ENCODE data around the gene DNALI1. TPM values are rescaled to one million over a fixed set of nuclear protein-coding genes. Genes with fewer than 3 reads are reported as not detected.

The DNALI1 gene
- total RNA-seq, 1 experiment from 2014 or later: not detected

DNA sequence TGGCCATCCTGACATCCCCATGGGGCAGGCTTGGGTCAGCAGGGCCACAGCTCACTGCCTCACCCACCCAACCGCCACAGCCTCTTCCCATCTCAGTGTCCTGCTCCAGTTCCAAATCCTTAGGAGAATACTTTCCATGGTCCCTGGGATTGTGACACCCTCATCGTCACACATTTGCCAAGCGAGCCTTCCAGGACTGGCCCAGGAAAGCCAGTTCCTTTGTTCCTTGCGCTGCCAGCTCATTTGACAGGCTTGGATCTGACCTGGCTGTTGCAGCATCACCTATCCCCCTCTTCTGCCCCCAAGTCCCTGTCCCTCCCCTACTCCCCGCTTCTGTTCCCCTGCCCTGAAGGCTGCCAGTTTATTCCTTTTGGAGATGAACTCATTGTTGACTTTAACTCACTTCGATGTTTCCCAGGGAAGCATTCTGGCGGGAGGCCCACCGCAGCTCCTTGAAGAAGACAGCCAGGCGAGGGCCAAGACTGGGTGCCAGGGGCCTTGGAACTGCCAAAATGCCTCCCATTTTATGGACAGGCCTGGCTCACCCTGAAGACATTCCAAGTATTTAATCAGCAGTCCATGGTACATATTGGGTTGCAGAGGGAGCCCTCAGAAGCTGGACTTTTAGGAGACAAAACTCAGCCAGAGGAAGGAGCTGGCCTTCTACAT, 49.2 kb downstream of the DNALI1 start:
- H3K4me2 ChIP-seq (ENCODE audit: low read length): no peak overlapping the region
- H3K9ac ChIP-seq (ENCODE audit: low read length): no peak overlapping the region
- H3K4me3 ChIP-seq (ENCODE audit: low read length): no peak overlapping the region
- CTCF ChIA-PET: no interaction called here
- TF ChIP-seq EZH2 (IDR thresholded peaks at IDR 0.05; ENCODE audit: low read length, unreplicated experiment): no peak
- TF ChIP-seq EZH2phosphoT487 (IDR thresholded peaks at IDR 0.05; ENCODE audit: borderline replicate concordance, low read length): no peak
- TF ChIP-seq, protein P1, sequence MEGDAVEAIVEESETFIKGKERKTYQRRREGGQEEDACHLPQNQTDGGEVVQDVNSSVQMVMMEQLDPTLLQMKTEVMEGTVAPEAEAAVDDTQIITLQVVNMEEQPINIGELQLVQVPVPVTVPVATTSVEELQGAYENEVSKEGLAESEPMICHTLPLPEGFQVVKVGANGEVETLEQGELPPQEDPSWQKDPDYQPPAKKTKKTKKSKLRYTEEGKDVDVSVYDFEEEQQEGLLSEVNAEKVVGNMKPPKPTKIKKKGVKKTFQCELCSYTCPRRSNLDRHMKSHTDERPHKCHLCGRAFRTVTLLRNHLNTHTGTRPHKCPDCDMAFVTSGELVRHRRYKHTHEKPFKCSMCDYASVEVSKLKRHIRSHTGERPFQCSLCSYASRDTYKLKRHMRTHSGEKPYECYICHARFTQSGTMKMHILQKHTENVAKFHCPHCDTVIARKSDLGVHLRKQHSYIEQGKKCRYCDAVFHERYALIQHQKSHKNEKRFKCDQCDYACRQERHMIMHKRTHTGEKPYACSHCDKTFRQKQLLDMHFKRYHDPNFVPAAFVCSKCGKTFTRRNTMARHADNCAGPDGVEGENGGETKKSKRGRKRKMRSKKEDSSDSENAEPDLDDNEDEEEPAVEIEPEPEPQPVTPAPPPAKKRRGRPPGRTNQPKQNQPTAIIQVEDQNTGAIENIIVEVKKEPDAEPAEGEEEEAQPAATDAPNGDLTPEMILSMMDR (conservative IDR thresholded peaks at IDR 0.05; ENCODE audit: low read depth, low read length): no peak
- no peaks in the 10 kb centered on the region for H3K9me3 ChIP-seq (ENCODE audit: low read length)
- DNase-seq: no peak
- no peaks in the 10 kb centered on the region for H3K79me2 ChIP-seq (ENCODE audit: low read length)
- no peak overlapping the region for H2AFZ ChIP-seq (ENCODE audit: low read length)
- H3K4me1 ChIP-seq (ENCODE audit: insufficient read depth, low read length): no peaks in the 10 kb centered on the region
- no peaks in the 10 kb centered on the region for H4K20me1 ChIP-seq (ENCODE audit: low read length)
- H3K27ac ChIP-seq (ENCODE audit: low read length): no peak overlapping the region
- POLR2A ChIA-PET (ENCODE audit: unreplicated experiment): no interaction called here
- no peak; the same call in 1 of the 2 replicates for ATAC-seq
- BruUV-seq (replicated peaks): no TSS peak
- no peaks in the 10 kb centered on the region for H3F3A ChIP-seq (ENCODE audit: low read length, unreplicated experiment)
- H3K9me2 ChIP-seq (replicated peaks; ENCODE audit: low read length): no peaks in the 10 kb centered on the region
- no peaks in the 10 kb centered on the region for H3K36me3 ChIP-seq (ENCODE audit: low read depth, low read length)
- peaks cover 36% of the 10 kb centered on the region for H3K27me3 ChIP-seq (ENCODE audit: low read length)
- intact Hi-C loops (cut with micrococcal nuclease): no loop called here

DNA sequence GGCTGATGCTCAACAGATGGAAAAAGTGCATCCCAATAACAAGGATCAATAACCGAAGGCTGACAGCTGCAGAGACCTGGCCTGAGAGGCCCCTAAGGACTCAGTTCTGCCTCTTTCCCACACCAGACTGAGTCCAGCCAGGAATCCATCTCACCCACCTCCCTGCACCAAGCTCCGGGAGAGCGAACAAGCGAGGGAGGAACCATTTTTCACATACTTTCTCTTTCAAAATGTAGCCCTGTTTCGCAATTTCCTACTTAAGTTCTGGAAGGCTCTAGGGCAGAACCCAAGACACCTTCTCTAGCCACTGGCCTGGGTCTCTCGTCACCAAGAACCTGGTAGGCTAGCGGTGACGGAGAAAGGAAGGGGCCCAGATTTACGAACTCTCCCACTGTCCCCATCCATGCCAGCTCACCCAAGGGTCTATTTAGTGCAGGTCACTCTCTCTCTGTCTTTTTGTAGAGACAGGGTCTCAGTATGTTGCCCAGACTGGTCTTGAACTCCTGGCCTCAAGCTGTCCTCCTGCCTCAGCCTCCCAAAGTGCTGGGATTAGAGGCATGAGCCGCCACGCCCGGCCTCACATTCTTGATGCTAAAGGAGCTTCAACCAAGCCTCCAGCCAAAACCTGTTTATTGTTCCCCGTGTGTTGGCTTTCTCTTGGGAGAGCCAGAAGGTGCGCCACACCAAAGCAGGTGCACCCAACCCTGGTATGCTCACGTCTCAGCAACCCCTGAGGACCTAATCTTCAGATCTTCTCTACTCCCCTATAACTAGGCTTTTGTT, 49.9 kb downstream of the DNALI1 start:
- H2AFZ ChIP-seq (ENCODE audit: low read length): no peak overlapping the region
- intact Hi-C loops (cut with micrococcal nuclease): no loop called here
- DNase-seq (no peak), ATAC-seq (no peak)
- H3K4me1 ChIP-seq (ENCODE audit: insufficient read depth, low read length): no peaks in the 10 kb centered on the region
- H3K79me2 ChIP-seq (ENCODE audit: low read length): no peaks in the 10 kb centered on the region
- ChIA-PET POLR2A (ENCODE audit: unreplicated experiment) (no interaction called here), CTCF (no interaction called here)
- no peaks in the 10 kb centered on the region for H4K20me1 ChIP-seq (ENCODE audit: low read length)
- no TSS peak for BruUV-seq (replicated peaks)
- H3K27me3 ChIP-seq (ENCODE audit: low read length): peaks cover 36% of the 10 kb centered on the region
- no peak for TF ChIP-seq EZH2phosphoT487 (IDR thresholded peaks at IDR 0.05; ENCODE audit: borderline replicate concordance, low read length)
- TF ChIP-seq, protein P1 (conservative IDR thresholded peaks at IDR 0.05; ENCODE audit: low read depth, low read length): no peak
- no peak for TF ChIP-seq EZH2 (IDR thresholded peaks at IDR 0.05; ENCODE audit: low read length, unreplicated experiment)
- no peaks in the 10 kb centered on the region for H3K36me3 ChIP-seq (ENCODE audit: low read depth, low read length)
- no peak overlapping the region for H3K4me3 ChIP-seq (ENCODE audit: low read length)
- no peak overlapping the region for H3K4me2 ChIP-seq (ENCODE audit: low read length)
- no peak overlapping the region for H3K27ac ChIP-seq (ENCODE audit: low read length)
- H3K9me2 ChIP-seq (replicated peaks; ENCODE audit: low read length): no peaks in the 10 kb centered on the region
- H3F3A ChIP-seq (ENCODE audit: low read length, unreplicated experiment): no peaks in the 10 kb centered on the region
- no peak overlapping the region for H3K9ac ChIP-seq (ENCODE audit: low read length)
- H3K9me3 ChIP-seq (ENCODE audit: low read length): no peaks in the 10 kb centered on the region

DNA sequence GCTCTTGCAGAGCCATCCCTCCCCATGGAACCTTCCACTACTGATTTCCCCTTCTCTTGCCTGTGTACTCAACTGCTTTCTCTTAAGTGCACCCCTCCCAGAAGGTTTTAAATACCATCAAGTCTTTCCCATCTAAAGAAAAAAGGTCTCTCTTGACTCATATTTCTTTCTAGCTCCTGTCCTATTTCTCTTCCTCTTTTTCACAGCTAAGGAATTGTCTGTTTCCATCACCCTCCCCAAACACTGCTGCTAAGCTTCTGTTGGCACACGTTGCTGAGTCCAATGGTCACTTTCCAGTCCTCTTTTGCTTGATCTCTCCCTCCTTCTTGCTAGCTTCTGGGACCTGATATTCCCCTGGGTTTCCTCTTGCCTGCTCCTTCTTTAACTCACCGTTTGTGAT, 52.3 kb downstream of the DNALI1 start:
- BruUV-seq (replicated peaks): no TSS peak
- TF ChIP-seq, protein P1 (conservative IDR thresholded peaks at IDR 0.05; ENCODE audit: low read depth, low read length): no peak
- TF ChIP-seq EZH2 (IDR thresholded peaks at IDR 0.05; ENCODE audit: low read length, unreplicated experiment) (no peak), EZH2phosphoT487 (IDR thresholded peaks at IDR 0.05; ENCODE audit: borderline replicate concordance, low read length) (no peak)
- H3K9me2 ChIP-seq (replicated peaks; ENCODE audit: low read length): no peaks in the 10 kb centered on the region
- no peak overlapping the region for H3K27ac ChIP-seq (ENCODE audit: low read length)
- H3K4me3 ChIP-seq (ENCODE audit: low read length): no peak overlapping the region
- no peaks in the 10 kb centered on the region for H3K79me2 ChIP-seq (ENCODE audit: low read length)
- no peak overlapping the region for H3K9ac ChIP-seq (ENCODE audit: low read length)
- CTCF ChIA-PET: interaction anchor here (0.7 kb wide), 1 partner anchor 10 kb away, joined by 3 read pairs; no protein-coding TSS in a partner anchor
- no peaks in the 10 kb centered on the region for H3F3A ChIP-seq (ENCODE audit: low read length, unreplicated experiment)
- H3K36me3 ChIP-seq (ENCODE audit: low read depth, low read length): no peaks in the 10 kb centered on the region
- no peaks in the 10 kb centered on the region for H4K20me1 ChIP-seq (ENCODE audit: low read length)
- ATAC-seq (no peak), DNase-seq (no peak)
- H3K4me1 ChIP-seq (ENCODE audit: insufficient read depth, low read length): no peaks in the 10 kb centered on the region
- H3K27me3 ChIP-seq (ENCODE audit: low read length): peaks cover 51% of the 10 kb centered on the region
- H2AFZ ChIP-seq (ENCODE audit: low read length): no peak overlapping the region
- no peak overlapping the region for H3K4me2 ChIP-seq (ENCODE audit: low read length)
- intact Hi-C loops (cut with micrococcal nuclease): no loop called here
- no peaks in the 10 kb centered on the region for H3K9me3 ChIP-seq (ENCODE audit: low read length)
- POLR2A ChIA-PET (ENCODE audit: unreplicated experiment): no interaction called here
